ENCODE measurements around the gene CPT1C.
"Not testable (repeated sequence)": the region's sequence is repeated elsewhere in the genome, so short reads cannot be mapped to it uniquely, and the experiment has no call there.

Gene CPT1C

GRCh38 chr19:49712397-49712859, 21.5 kb downstream of the CPT1C start:
- no peak for DNase-seq

GRCh38 chr19:49713236-49713845, 22.4 kb downstream of the CPT1C start:
- DNase-seq: no peak

GRCh38 chr19:49716154-49716553, 25.2 kb downstream of the CPT1C start:
- no peak for DNase-seq

DNA sequence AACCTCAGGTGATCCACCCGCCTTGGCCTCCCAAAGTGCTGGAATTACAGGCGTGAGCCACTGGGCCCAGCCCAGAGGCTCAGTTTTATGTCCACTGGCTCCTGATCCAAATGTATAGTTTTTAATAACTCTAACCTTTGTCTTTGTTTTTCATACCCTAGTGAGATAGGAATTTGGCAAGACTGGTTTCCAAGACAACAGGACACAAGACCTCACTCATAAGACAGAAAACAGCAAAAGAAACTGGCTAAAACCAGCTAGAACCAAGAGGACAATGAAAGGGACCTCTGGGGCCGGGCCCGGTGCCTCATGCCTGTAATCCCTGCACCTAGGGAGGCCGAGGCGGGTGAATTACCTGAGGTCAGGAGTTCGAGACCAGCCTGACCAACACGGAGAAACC, 27.6 kb downstream of the CPT1C start:
- no peak for DNase-seq

- no peak for DNase-seq
These were observed 28.1 kb downstream of the CPT1C start for GRCh38 chr19:49718991-49719390.

- DNase-seq: not testable (repeated sequence)
These were observed 28.5 kb downstream of the CPT1C start for GRCh38 chr19:49719420-49719819.

DNA sequence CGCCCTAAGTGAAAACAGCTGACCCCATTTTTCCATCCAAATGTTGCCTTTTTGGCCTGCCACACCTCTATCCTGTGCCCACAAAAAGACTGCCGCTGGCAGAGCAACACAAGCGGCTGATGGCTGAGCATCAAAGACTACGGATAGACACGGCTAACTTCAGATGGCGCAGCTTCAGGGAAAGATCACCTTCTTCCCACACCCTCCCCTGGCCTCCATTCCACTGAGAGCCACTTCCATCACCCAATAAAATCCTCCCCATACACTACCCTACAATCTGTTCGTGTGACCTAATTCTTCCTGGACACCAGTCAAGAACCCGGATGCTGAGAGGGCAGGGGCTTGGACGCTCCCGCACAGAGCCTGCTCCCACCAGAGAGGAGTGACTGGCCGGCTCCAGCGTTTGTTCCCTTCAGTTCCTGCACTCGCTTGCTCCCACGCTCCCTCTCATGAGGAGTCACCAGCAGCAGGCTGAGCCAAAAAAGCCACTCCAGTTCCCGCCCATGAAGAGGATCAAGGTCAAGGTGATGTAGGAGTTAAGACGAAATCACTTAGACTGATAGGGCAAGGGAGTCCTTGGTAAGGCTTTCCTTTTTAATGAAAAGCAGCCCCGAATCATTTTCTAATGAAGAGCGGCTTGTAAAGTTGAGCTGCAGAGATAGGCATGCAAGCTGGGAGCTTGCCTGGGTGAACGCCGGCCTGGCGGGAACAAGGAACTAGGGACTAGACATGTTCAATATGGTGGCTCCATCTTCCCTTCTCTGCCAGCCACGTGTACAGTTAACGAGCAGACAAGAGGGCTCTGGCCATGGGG, 36.5 kb downstream of the CPT1C start:
- DNase-seq: no peak

- no peak for DNase-seq
These were observed 39.2 kb downstream of the CPT1C start for GRCh38 chr19:49730166-49730565.

- DNase-seq: no peak
These were observed 47.4 kb downstream of the CPT1C start for GRCh38 chr19:49738268-49738667.

DNA sequence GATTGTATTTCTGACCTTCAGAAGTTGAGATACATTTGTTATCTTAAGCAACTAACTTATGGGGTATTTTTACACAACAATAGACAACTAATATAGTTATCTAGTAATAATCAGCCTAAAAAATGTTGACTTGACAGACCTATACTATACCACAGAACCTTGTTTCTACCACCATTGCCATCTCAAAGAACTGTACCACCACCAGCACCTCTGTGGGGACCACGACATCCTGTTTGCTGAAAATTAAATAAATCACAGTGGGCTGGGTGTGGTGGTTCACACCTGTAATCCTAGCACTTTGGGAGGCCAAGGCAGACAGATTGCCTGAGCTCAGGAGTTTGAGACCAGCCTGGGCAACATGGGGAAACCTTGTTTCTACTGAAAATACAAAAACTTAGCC, 48.2 kb downstream of the CPT1C start:
- no peak for DNase-seq

DNA sequence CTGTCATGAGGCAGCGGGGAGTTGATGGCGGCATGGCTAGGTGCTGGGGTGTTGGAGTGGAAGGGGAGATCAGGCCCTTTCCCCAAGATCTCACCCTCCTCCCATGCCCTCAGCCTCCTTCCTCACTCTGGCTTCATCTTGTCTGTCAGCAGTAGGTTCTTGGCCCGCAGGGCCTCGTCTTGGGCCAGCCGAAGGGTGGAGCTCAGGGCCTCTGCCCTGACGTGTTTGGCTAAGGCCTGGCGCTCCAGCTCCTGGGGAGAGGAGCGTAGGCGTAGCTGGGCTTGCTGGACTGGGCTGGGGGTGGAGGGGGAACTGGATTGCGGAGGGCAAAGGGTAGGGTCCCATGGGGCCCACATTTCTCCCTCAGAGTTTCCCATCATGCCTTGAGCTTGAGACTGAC, 49.0 kb downstream of the CPT1C start:
- no peak for DNase-seq

DNA sequence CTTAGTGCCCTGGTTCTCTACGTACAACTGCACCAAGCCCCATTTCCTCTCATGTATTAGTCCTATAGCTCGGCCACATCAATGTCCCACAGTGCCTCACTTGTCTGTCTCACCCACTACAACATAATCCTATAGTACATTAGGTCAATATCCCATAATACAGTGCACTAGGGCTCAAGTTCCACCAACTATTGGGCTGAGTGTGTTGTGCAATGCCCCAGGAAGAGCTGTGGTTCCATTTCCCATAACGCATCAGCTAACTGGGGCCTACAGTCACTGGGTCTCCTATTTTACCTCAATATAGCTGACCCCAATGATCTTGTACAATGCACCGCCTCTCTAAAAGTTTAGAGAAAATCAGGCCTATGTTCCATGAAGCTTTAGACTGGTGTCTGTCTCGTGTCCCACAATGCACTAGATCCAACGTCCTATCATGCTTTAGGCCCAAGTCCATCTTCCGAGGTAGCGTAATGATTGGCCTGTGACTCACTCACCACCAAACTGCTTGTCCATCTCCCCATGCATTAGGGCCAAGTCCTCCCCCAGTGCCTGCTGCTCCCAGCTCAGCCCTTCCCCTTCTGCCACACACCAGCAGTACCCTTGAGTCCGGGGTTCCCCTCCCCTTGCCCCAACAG, 50.4 kb downstream of the CPT1C start:
- DNase-seq: no peak

DNA sequence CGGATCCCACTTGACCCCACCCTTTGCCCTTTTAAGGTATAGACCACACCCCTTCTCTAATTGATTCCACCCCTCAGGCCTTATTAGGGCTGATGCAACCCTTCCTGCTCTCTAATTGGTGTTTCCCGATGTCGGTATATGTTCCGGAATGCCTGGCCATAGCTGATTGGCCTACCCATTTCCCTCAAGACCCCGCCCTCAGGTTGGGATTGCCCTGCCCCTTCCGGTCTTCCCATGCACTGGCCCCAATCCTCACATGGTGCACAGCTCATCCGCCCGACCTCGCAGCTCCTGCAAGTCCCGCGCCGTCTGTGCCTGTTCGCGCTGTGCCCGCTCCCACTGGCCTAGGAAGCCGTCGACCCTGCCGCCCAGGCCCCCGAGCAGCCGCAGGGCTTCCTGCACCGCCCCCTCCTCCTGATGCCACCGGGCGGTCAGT, 54.0 kb downstream of the CPT1C start:
- DNase-seq: no peak

DNA sequence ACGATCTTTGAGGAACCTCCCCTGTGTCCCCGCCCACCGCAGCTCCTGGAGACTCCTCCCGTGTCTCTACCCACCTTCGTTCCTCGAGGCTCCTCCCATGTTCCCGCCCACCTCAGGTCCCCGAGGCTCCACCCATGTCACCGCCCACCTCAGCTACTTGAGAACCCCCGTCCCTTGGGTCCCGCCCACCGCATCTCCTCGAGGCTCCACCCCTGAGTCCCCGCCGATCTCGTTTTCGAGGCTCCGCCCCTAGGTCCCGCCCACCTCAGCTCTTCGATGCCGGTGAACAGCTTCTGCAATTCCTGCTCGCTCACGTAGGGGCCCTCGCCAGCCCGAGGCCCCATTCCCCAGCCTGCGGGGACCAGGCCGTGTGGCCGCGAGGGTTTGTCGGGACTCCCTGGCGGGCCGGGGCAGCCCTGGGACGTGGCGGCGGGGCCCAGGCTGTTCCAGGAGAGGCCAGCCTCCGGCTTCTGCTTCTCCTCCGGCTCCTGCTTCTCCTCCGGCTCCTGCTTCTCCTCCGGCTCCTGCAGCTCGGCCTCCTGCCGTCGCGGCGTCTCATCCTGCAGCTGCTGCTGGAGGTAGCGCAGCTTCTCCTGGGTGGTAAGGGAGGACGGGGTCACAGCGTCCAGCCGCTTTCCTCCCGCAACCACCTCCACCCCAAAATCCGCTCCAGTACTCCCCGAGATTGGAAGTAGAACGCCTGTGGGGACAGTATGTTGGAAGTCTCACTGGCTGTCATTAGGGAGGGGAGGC, 55.5 kb downstream of the CPT1C start:
- DNase-seq: no peak

DNA sequence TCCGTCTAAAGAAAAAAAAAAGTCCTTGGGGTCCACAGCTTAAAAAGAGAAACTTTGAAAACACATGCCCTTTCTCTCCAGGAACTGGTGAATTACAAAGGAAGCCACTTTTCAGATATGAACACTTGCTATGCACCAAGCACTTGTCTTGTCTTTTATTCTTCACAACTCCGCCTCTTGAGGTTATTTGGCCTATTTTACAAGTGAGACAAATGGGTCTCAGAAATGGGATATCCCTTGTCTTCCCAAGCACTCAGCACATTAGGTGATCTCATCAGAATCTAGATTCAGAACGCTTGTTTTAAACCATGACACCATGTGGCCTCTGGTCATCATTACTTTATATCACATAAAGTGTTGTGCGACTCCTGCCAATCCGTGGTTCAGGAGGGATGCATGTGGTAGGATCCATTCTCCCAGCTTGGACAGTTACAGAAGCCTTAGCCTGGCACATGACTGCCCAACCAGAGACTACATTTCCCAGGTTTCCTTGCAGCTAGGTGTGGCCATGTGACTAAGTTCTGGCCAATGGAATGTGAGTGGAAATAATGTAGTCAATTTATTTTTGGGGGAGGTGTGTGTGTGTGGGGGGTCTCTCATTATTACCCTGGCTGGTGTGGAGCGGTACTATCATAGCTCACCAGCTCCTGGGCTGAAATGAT, 58.3 kb downstream of the CPT1C start:
- no peak for DNase-seq

- DNase-seq: no peak
These were observed 58.9 kb downstream of the CPT1C start for GRCh38 chr19:49749771-49750170.

DNA sequence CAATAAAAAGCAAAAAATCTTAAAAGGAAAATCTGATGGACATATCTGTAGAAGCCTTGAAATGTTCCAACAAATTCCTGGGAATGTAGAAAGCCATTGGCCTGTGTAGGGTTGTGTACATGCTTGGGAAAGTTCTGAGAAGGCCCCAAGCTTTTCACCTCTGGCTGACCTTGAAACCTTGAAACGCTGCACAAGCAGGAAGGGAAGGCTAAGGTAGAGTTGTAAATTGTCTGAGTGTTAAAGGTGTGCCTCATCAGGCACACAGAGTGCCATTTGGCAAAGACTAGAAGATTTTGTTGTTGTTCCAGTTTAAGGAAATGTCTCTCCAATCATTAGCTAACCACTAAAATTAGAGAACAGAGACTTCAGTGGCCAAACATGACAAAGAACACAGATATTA, 61.8 kb downstream of the CPT1C start:
- no peak for DNase-seq

DNA sequence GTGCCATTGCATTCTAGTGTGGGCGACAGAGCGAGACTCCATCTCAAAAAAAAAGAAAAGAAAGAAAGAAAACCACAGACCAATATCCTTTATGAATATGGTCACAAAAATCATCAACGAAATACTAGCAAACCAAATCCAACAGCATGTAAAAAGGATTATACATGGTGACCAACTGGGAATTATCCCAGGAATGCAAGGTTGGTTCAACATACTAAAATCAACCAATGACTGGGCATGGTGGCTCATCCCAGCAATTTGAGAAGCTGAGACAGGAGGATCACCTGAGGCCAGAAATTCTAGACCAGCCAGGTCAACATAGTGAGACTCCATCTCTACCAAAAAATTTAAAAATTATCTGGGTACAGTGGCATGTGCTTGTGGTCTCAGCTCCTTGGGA, 65.0 kb downstream of the CPT1C start:
- DNase-seq: no peak

DNA sequence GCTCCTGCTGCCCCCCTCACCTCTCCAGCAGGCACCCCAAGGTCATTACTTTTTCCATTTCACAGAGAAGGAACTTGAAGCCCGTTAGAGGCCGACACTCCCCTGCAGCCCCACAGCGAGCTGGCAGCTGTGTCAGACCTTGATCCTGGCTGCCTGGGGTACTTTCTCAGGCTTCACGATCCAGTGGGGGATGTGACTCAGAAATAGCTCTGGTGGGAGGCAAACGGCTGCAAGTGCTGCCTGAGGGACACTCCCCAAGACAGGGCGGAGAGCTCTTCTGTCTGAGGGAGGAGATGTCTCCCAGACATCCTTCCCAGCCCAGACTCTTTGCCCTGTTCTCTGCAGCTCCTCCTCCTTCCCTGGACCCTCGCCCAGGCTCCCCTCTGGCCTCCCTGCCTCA, 67.4 kb downstream of the CPT1C start:
- DNase-seq: no peak

DNA sequence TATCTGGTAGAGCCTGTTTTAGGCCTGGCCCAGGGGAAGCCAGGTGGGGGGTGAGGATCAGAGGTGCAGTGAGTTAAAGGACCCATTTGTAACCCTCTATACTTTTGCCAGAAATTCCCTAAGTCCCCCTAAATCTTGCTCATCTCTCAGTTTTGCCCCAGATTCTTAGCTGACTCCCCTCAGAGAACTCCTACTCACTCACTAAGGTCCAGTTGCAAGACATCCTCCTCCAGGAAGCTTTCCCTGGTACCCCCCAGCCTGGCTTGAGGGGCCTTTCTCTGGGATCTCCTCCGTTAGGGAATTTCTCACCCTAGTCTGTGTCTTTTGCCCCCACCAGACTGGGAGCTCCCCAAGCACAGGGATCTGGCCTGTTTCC, 70.3 kb downstream of the CPT1C start:
- no peak for DNase-seq

- no peak for DNase-seq
These were observed 70.9 kb downstream of the CPT1C start for GRCh38 chr19:49761625-49762311.

DNA sequence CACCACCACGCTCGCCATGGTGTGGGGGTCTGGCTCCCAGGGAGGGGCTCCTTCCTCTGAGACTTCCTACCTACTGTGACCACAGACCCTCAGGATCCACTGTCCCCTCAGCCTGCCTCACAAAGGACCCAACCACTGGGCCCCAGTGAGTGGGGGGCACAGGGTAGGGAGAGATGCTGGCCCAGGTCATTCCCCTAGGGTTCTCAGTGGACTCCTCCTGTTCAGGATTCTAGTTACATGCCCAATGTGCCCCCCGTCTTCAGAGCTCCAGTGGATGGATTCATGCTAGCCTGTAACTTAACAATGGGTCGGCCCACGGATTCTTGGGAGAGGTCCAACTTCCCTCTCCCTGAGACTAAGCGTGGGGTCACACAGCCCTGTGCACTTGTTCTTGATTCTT, 72.3 kb downstream of the CPT1C start, which contains the start of gene TSKS:
Gene TSKS, minus strand, starts transcription at position 77 of the 400 bp plus-strand sequence. Its CDS starts 59 bp downstream, at position 18.
- DNase-seq: no peak

Measured in NCI-H446 treated with DMSO at 0.1 percent for 48 hours (cell line).